Mesenchymal stem cell (in vitro differentiated cells and primary cell): ENCODE results near the gene PRLH.

Source experiments
- DNase-seq: peaks from one replicate; pipeline ENCODE4 v3.0.0-alpha.2; 2013
- H2AFZ ChIP-seq: one replicate; pipeline ENCODE4 v1.6.1; 2013; ENCODE audit warnings: low read depth, mild to moderate bottlenecking, control low read depth, inconsistent platforms, low read length, moderate library complexity
- H2AK5ac ChIP-seq: 2 replicates; pipeline ENCODE4 v1.6.1; 2013; ENCODE audit warnings: low read length, moderate library complexity, mild to moderate bottlenecking, inconsistent platforms; ENCODE audit not compliant: severe bottlenecking
- H2BK120ac ChIP-seq: one replicate; pipeline ENCODE4 v1.6.1; 2013; ENCODE audit warnings: low read depth, mild to moderate bottlenecking, inconsistent platforms, low read length, moderate library complexity
- H2BK12ac ChIP-seq, 2 experiments: one replicate each; pipeline ENCODE4 v1.6.1; 2013; ENCODE audit warnings: inconsistent platforms in 2 of 2, low read length in 2 of 2, mild to moderate bottlenecking in 2 of 2, moderate library complexity in 2 of 2, control low read depth in 1 of 2
- H2BK15ac ChIP-seq: one replicate; pipeline ENCODE4 v1.6.1; 2013; ENCODE audit warnings: mild to moderate bottlenecking, low read depth, inconsistent platforms; ENCODE audit not compliant: poor library complexity, severe bottlenecking
- H2BK5ac ChIP-seq: 2 replicates; pipeline ENCODE4 v1.6.1; 2013; ENCODE audit warnings: low read depth, mild to moderate bottlenecking, low read length, control low read depth, inconsistent platforms; ENCODE audit not compliant: poor library complexity, severe bottlenecking
- H3K14ac ChIP-seq, 2 experiments: one replicate each; pipeline ENCODE4 v1.6.1; 2013; ENCODE audit warnings: inconsistent platforms in 2 of 2, low read length in 2 of 2, control low read depth in 1 of 2, mild to moderate bottlenecking in 1 of 2, moderate library complexity in 1 of 2
- H3K18ac ChIP-seq, 2 experiments: one replicate each; pipeline ENCODE4 v1.6.1; 2013; ENCODE audit warnings: inconsistent platforms in 2 of 2, low read length in 2 of 2, control low read depth in 1 of 2, low read depth in 1 of 2, mild to moderate bottlenecking in 1 of 2
- H3K23ac ChIP-seq, 2 experiments: one replicate each; pipeline ENCODE4 v1.6.1; 2013; ENCODE audit warnings: inconsistent platforms in 2 of 2, low read length in 2 of 2, mild to moderate bottlenecking in 2 of 2, moderate library complexity in 2 of 2, control low read depth in 1 of 2
- H3K27ac ChIP-seq: 2 replicates; pipeline ENCODE4 v1.5.1; 2013; ENCODE audit warnings: mild to moderate bottlenecking, moderate library complexity, low read length, control low read depth, inconsistent platforms; ENCODE audit not compliant: poor library complexity, severe bottlenecking
- H3K27me3 ChIP-seq, 2 experiments: 2 replicates each; pipeline versions ENCODE4 v1.6.1 to v1.7.0; 2013; ENCODE audit warnings: low read length in 2 of 2, mild to moderate bottlenecking in 2 of 2, moderate library complexity in 2 of 2, control low read depth in 1 of 2, inconsistent platforms in 1 of 2; ENCODE audit not compliant: control insufficient read depth in 1 of 2, insufficient read depth in 1 of 2
- H3K36me3 ChIP-seq, 2 experiments: 2 replicates each; pipeline versions ENCODE4 v1.6.1 to v1.7.0; 2013; ENCODE audit warnings: low read length in 2 of 2, control low read depth in 1 of 2, inconsistent platforms in 1 of 2, low read depth in 1 of 2, mild to moderate bottlenecking in 1 of 2; ENCODE audit not compliant: insufficient read depth in 2 of 2, control insufficient read depth in 1 of 2
- H3K4ac ChIP-seq, 2 experiments: one replicate each; pipeline ENCODE4 v1.6.1; 2013; ENCODE audit warnings: inconsistent platforms in 2 of 2, low read length in 2 of 2, mild to moderate bottlenecking in 2 of 2, moderate library complexity in 2 of 2, control low read depth in 1 of 2, low read depth in 1 of 2
- H3K4me1 ChIP-seq: 2 replicates; pipeline ENCODE4 v1.6.1; 2013; ENCODE audit warnings: low read depth, low read length, control low read depth; ENCODE audit not compliant: control insufficient read depth, insufficient read depth
- H3K4me2 ChIP-seq: 2 replicates; pipeline ENCODE4 v1.6.1; 2013; ENCODE audit warnings: low read length, mild to moderate bottlenecking, inconsistent platforms; ENCODE audit not compliant: poor library complexity, severe bottlenecking
- H3K4me3 ChIP-seq, 2 experiments: 2 replicates each; pipeline versions ENCODE4 v1.5.1 to v1.7.0; 2013; ENCODE audit warnings: low read length in 2 of 2, mild to moderate bottlenecking in 2 of 2, control low read depth in 1 of 2, low read depth in 1 of 2; ENCODE audit not compliant: insufficient read depth in 1 of 2
- H3K79me1 ChIP-seq: replicated peaks from 2 replicates; pipeline ENCODE4 v1.6.1; 2013; ENCODE audit warnings: mild to moderate bottlenecking, control low read depth, low read length, inconsistent platforms; ENCODE audit not compliant: poor library complexity, severe bottlenecking
- H3K9ac ChIP-seq: 2 replicates; pipeline ENCODE4 v1.7.0; 2013; ENCODE audit warnings: mild to moderate bottlenecking, low read length, moderate library complexity
- H3K9me3 ChIP-seq: 2 replicates; pipeline ENCODE4 v1.7.0; 2013; ENCODE audit warnings: mild to moderate bottlenecking, low read length; ENCODE audit not compliant: control insufficient read depth
- H4K8ac ChIP-seq: one replicate; pipeline ENCODE4 v1.6.1; 2013; ENCODE audit warnings: inconsistent platforms, mild to moderate bottlenecking, low read length, moderate library complexity
- H4K91ac ChIP-seq: one replicate; pipeline ENCODE4 v1.6.1; 2013; ENCODE audit warnings: mild to moderate bottlenecking, low read length, inconsistent platforms
- WGBS: methylation state at CpG from one replicate; pipeline ENCODE4 v1.1.7; 2013; ENCODE audit warnings: mixed read lengths; 5-methylcytosine and 5-hydroxymethylcytosine counted together

Gene PRLH

GRCh38 chr2:237573721-237574415 is 7.5 kb downstream of the PRLH start:
- no peak overlapping the region for H2BK15ac ChIP-seq
- H2BK12ac ChIP-seq, result no peak overlapping the region
- no peak overlapping the region for H3K4me2 ChIP-seq
- no peak overlapping the region for H4K91ac ChIP-seq
- 90% methylated on average over 8 of the region's 8 CpGs for whole genome bisulfite sequencing
- H3K79me1 ChIP-seq, result no peaks in the 10 kb centered on the region
- H3K9me3 ChIP-seq, result no peaks in the 10 kb centered on the region
- no peak overlapping the region for H3K23ac ChIP-seq
- DNase-seq, result no peak
- H2AFZ ChIP-seq, result no peak overlapping the region
- H2BK120ac ChIP-seq, result no peak overlapping the region
- no peak overlapping the region for H3K27ac ChIP-seq
- H2AK5ac ChIP-seq, result no peak overlapping the region
- H3K14ac ChIP-seq, result no peak overlapping the region
- no peak overlapping the region for H3K9ac ChIP-seq
- no peak overlapping the region for H3K4me3 ChIP-seq
- no peak overlapping the region for H4K8ac ChIP-seq
- H3K18ac ChIP-seq, result no peak overlapping the region
- H3K36me3 ChIP-seq, result no peaks in the 10 kb centered on the region
- H3K4ac ChIP-seq, result no peak overlapping the region
- H3K4me1 ChIP-seq, result peaks cover 7% of the 10 kb centered on the region
- no peak overlapping the region for H2BK5ac ChIP-seq
- peaks cover 0 to 16% of the 10 kb centered on the region in 2 experiments for H3K27me3 ChIP-seq

- Histone ChIP-seq H3K9me3 (no peaks in the 10 kb centered on the region), H2BK5ac (no peak overlapping the region), H3K9ac (no peak overlapping the region), H3K4me1 (peaks cover 7% of the 10 kb centered on the region), H2BK15ac (no peak overlapping the region), H3K27me3 (peaks cover 0 to 20% of the 10 kb centered on the region in 2 experiments), H4K8ac (no peak overlapping the region), H3K23ac (no peak overlapping the region), H3K4me2 (no peak overlapping the region), H3K18ac (no peak overlapping the region), H4K91ac (peak overlapping the region; percentile 14), H2AFZ (no peak overlapping the region), H2BK12ac (no peak overlapping the region), H3K27ac (no peak overlapping the region), H3K36me3 (no peaks in the 10 kb centered on the region), H2AK5ac (no peak overlapping the region), H3K79me1 (no peaks in the 10 kb centered on the region), H3K4me3 (no peak overlapping the region), H2BK120ac (no peak overlapping the region), H3K14ac (no peak overlapping the region), H3K4ac (no peak overlapping the region)
- WGBS, result 99% methylated on average over 8 of the region's 9 CpGs
- DNase-seq, result no peak
Observed at GRCh38 chr2:237574467-237574866, 8.1 kb downstream of the PRLH start.

GRCh38 chr2:237574894-237575868 is 8.8 kb downstream of the PRLH start:
- Histone ChIP-seq H3K27ac (no peak overlapping the region), H3K79me1 (no peaks in the 10 kb centered on the region), H4K8ac (no peak overlapping the region), H3K14ac (no peak overlapping the region), H2BK5ac (no peak overlapping the region), H3K36me3 (no peaks in the 10 kb centered on the region), H2AK5ac (no peak overlapping the region), H3K9me3 (no peaks in the 10 kb centered on the region), H2AFZ (no peak overlapping the region), H2BK15ac (peak overlapping the region; percentile 9), H3K9ac (no peak overlapping the region), H2BK120ac (no peak overlapping the region), H3K23ac (no peak overlapping the region), H3K4me2 (no peak overlapping the region), H3K4me1 (peaks cover 7% of the 10 kb centered on the region), H3K4ac (no peak overlapping the region), H3K27me3 (peaks cover 5 to 24% of the 10 kb centered on the region in 2 experiments), H2BK12ac (peak overlapping the region in 1 of 2 experiments; percentile 12), H3K18ac (no peak overlapping the region), H4K91ac (no peak overlapping the region), H3K4me3 (no peak overlapping the region)
- 90% methylated on average over 24 of the region's 25 CpGs for WGBS
- DNase-seq, result no peak
